Stimulated activated CD8-positive, alpha-beta memory T cell treated with anti-CD3 and anti-CD28 coated beads, Interleukin-4, amount 100 ng/mL, for 1 hour (primary cell): ENCODE results near the gene EVC.
"Not testable (repeated sequence)": the region's sequence is repeated elsewhere in the genome, so short reads cannot be mapped to it uniquely, and the experiment has no call there.

ENCODE experiments used
- DNase-seq, 2 donors: peaks; one replicate each; pipeline ENCODE4 v3.0.0-alpha.2; 2020; ENCODE audit warnings: low read depth in 2 of 2, low spot score in 1 of 2

The EVC gene

DNA sequence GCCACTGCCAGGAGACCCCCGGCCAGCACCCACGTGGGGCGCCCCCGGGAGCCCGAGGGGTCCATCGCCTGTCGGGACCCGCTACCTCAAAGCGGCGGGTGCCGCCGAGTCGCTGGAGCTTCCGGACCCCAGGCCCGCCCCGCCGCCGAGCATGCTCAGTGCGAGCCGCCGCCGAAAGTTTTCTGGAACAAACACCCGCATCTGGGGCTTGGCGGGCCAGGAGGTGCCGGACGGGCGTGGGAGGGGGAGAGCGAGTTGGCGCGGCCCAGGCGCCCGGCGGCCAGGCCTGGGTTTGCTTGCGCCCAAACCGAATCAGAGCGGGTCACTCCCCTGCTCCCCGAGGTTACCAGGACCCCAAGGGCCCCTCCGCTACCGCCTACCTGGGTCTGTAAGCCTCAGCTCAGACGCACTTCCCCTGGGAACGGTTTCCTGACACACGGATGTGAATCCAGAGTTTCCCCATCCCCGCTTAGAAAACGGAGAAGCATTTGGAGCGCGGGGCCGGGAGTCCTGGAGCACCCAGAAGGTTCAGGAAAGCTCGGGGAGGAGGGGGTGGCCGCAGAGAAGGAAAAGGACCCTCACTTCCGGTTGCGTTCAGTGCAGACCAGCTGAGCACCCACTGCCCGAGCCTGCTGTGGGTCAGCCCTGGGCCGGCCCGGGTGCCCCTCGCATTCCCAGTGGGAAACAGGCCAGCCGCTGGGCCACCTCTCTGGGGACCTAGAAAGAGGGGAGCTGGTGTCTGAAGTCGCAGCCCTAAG is 2.4 kb upstream of the EVC start, which contains the start of gene EVC2:
Gene EVC2 (minus strand): TSS at position 111 of the 758 bp plus-strand sequence. CDS start 46 bp downstream, at position 65.
- DNase-seq = peak in 1 of 2 donors; percentile 16

- DNase-seq = no peak
These were observed 1.8 kb upstream of the EVC start for GRCh38 chr4:5709207-5709575.

DNA sequence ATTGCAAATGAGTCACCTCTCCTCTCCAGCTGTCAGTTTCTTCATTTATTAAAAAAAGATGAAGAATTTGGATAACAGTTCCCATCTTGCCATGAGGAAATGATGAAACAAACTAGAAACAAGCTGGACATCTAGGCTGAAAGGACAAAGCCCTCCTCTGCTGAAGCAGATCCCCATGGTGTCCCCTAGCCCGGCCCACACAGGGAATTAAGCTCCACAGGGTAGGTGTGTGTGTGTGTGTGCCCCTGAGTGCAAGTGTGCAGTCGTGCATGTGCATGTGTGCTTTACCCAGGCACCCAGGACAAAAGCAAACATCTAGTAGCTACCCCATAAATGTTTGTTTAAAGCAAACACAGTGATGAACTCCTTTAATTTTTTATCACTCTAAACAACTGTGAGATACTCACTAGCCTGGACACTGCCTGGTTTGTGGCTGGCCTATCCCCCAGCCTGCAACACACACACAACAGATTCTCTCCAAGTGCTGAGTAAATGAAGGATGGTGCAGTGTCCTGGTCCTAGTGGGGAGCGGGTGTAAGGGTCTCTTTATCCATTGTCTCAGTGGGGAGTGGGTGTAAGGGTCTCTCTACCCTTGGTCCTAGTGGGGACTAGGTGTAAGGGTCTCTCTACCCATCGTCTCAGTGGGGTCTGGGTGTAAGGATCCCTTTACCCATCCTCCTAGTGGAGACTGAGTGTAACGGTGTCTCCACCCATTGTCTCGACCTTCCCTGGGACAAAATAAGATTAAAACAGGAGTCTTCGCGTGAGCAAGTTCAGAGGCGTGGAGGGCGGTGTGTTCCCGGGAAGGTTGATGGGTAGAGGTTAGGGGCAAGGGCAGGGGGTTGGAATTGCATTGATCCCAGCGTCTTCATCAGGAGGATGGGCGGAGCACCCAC is 688 bp upstream of the EVC start:
- DNase-seq = no peak

DNA sequence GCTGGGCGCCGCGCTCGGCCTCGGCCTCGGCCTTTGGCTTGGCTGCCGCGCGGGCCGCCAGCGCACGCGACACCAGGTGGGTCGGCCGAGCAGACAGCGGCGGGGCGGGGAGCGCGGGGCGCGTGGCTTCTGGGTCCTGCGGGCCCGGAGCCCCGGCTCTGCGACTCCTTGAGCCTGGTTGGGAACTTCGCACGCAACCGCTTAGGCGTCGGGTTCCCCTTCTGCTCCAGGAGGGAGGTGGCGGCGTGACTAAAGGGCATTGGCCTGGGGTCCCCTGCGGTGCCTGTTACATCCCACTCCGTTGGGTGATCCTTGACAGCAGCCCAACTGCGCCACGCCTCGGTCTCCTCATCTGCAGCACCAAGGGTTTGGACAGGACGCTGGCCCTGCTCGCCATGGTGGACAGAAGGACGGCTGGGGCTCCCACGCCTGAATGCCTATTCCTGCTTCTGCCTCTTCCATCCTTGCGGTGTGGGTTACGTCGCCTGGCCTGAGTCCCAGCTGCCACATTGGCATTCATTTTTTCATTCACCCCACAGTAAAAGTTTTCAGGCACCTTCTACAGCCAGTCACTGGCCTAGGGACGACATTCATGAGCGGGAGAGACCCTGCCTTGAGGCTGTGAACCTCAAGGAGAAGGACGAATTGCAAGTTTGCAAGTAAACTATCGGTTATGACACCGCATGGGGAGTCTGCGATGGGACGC is 631 bp downstream of the EVC start:
- DNase-seq = no peak

DNA sequence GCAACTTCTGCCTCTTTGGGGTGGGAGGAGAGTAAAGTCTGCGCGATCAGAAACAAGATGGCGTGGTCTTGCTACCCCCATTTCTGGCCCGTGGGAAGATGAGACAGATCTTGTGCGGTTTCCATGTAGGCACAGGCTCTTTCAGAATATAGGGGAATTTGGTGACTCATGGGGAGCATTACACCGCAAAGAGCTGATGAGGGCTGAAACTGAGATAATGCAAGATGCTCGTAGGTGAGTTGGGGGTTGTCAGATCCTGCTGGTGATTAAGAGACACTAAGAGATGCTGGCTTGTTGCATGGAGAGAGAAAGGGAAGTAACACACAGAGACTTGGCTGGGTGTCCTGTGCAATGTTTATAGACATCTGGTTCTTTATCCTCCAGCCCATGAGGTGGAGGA is 1.5 kb downstream of the EVC start:
- no peak for DNase-seq

GRCh38 chr4:5712931-5713330 is 1.9 kb downstream of the EVC start:
- no peak for DNase-seq

- no peak for DNase-seq
These were observed 2.9 kb downstream of the EVC start for GRCh38 chr4:5713861-5714260.

DNA sequence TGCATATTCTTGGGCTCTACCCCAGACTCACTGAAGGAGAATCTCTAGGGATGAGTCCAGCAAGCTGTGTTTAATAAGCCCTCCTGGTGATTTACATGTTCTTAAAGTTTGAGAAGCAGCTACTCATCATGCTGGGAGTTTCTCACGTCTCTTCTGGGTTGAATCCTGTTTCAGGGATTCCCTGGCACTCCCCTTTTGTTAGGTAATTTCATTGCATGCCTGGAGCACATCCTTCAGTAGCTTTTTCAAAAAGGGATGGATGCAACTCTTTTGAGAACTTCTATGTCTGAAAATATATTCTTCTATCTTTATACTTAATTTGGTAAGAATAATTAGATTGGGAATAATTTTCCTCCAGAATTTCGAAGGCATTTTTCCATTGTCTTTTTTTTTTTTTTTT is 4.4 kb downstream of the EVC start:
- no peak for DNase-seq

DNA sequence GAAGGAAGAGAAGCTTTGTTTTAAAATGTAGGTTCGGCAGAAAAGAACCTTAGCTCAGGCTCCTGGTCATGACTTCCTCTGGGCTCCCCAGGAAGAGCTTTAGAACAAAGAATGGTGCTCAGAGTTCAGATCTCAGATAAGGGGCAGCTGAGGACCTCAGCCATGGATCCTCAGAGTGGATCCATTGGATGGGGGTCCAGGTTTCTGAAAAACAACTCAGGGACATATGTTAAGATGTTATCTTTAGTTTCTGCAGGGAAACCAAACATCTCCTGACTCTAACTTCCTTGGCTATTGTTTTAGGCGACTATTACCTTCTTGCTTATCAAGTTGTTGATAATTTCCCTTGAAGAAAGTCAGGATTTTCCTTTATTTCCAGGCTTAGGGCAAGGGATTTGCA is 5.4 kb downstream of the EVC start:
- DNase-seq = no peak

- DNase-seq = no peak
These were observed 6.6 kb downstream of the EVC start for GRCh38 chr4:5717449-5718158.

- DNase-seq = no peak
These were observed 7.4 kb downstream of the EVC start for GRCh38 chr4:5718411-5718810.

- no peak for DNase-seq
These were observed 8.5 kb downstream of the EVC start for GRCh38 chr4:5719350-5720055.

DNA sequence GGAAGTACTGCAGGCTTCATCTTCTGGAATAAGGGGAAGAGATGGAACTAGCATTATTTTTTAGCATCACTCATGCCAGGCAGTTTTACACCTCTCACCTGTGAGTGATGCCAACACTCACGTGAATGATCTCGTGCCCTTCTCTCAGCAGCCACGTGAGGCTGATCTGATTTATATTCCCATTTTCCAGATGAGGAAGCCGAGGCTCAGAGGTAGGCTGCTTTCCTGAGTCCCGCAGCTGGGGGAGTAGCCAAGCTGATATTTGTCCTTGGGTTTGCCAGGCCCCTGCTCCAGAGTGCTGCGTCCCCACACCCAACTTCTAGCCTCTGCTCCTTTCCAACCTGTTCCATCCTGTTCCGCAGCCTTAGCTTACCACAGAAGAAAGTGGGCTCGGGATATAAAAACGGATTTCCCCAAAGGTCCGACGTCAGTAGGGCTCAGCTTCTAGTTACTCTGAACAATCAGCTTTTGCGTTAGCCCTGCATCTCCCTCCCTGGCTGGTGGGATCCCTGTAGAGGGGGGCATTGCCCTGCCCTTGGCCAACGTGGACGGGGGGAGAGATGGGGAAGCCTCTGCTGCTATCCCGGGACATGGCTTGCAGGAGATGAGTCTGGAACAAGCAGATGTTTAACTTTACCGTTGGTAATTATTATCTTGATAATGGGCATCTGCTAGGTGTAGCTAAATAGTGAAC is 9.3 kb downstream of the EVC start:
- DNase-seq = no peak

DNA sequence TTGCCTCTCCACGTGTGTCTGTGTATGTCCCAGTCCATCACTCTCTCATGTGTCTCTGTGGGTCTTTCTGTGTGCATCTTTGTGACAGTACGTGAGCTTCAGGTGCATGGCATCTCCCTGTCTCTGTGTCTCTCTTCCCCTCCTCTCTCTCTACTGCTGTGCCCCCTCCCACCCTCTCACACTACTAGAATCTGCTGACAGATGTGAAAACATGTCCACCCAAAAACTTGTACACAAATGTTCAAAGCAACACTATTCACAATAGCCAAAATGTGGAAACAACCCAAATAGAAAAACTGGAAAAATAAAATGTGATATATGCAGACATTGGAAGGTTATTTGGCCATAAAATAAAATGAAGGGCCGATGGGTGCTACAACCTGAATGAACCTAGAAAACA is 10.0 kb downstream of the EVC start:
- DNase-seq = no peak

GRCh38 chr4:5721923-5722322 is 10.9 kb downstream of the EVC start:
- no peak for DNase-seq

GRCh38 chr4:5722328-5722727 is 11.3 kb downstream of the EVC start:
- DNase-seq = no peak

GRCh38 chr4:5724377-5724776 is 13.4 kb downstream of the EVC start:
- DNase-seq = no peak

- DNase-seq = not testable (repeated sequence)
These were observed 17.4 kb downstream of the EVC start for GRCh38 chr4:5728412-5728811.

DNA sequence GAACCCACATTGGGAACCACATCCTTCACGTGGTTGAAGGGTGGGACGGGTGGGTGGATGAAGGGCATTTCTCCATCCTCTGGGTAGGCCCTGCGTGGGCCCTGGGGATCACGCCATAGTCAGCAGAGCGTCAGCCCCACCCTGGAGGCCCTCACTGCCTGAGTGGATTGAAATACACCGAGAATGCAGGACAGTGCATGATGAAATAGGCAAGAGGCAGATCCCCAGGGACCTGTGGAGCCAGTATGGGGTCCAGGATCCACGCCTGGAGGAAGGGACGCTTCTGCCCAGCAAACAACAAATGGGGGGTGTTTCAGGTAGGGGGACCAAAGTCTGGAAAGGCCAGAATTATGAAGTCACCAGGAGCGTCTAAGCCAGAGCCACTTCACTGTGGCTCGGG is 19.4 kb downstream of the EVC start:
- no peak for DNase-seq
